Measurements from ENCODE around the gene PODXL. TPM values are rescaled to one million over a fixed set of nuclear protein-coding genes. Genes with fewer than 3 reads are reported as not detected.

PODXL gene
- total RNA-seq, 1 donor from 2014 or later: 61.2 TPM

DNA sequence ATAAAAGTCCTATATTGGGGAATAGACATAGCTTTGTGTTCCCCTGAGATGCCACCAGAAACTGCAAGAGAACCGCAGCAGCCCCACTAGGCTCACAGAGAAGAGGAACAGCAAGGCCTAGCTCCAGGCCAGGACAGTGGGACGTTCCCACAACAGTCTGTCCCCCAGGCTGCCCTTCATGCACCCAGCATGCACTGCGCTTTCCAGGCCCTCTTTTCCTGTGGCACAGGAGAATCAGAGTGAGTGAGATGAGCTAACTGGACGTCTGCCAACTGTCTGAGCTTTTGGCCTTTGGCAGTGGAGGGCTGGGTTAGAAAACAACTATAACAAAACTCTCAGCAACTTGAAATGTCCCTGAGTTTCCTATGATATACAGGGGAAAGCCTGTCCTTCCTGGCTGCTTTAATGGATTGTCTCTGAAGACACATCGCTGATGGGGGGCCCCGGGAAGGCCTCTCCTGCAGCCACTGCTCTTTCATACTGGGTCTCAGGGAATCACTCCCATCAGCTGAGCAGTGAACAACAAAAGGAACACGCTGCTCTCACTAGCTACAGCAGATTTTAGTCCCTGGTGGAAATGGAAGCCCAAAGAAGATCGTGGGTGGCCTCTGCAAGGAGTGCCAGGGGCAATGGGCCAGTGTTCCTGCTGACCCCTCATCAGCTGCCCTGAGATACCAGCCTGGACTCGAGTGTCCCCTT lies 53.5 kb downstream of the PODXL start:
- intact Hi-C loops (cut with micrococcal nuclease): no loop called here
- DNase-seq: peak; percentile 77
- ATAC-seq: peak; percentile 80

DNA sequence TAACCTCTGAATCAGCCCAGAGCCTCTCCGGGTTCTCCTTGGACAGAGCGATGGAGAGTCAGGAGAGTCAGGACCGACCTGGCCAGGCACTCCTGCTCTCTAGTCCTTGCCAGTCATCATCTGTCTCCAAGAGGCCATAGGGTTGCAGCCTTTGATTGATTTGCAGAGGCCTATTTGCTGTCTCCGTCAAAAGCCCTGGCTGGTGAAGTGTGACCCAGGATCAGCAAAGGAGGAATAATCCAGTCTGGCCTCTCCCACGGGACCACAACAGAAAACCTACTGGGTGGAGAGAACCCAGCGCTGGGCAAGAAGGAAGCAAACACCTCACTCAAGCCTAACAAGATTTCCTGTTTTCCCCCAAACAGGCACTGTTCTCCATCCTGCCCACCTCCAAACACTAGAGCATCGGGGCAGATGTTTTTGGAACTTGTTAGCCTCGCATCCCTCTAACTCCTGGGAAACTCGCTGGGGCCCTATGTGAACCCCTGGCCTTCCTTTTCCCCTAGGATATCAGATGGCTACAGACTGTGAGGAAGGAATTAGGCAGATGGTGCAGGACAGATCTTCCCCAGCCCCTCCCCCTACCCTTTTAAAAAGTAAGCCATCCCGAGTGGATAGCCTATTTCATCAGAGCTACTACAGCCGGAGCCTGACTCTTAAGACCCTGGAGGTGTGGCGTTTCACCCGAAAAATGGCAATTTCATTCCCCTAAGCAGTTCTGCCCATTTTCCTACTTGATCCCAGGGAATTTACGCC lies 54.3 kb downstream of the PODXL start:
- intact Hi-C loops (cut with micrococcal nuclease): no loop called here
- DNase-seq: peak; percentile 8
- peak; percentile 13 for ATAC-seq

DNA sequence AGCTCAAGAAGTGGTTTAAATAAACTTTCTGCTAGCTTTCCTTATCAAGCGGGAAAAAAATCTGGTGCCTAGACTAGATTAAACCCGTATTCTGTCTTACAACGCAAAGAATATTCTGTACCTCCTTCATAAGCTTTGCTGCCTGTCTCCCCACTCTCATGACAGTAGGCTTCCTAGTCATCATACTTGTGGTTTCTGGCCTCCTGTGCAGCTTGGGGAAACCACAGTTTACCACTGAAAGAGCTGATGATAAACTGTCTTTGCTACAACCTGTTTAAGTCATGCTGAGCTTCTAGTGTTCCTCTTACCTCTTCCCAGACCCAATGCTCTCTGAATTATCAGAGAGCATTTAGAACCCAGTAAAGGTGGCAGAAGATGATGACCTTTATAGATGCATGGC lies 55.0 kb downstream of the PODXL start:
- intact Hi-C loops (cut with micrococcal nuclease): no loop called here
- DNase-seq (no peak), ATAC-seq (no peak)

DNA sequence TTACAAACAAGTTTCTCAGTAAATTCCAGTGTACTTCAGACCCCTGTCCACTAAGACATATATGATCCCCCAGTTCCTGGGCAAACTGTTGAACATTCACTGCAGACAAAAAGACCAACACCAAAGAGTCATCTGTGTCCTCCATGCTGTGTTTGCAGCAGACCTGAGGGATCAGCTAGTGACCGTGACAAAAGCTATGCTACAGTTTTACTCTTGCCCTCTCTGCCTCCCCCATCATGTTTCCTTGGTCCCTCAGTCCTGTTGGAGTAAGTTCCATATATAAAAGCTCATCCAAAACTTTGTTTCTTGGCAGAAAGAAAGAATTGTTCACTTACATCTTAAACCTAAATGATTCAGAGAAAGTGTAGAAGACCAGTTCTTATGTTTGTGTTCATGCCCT lies 56.1 kb downstream of the PODXL start:
- DNase-seq (no peak), ATAC-seq (no peak)
- intact Hi-C loops (cut with micrococcal nuclease): no loop called here

DNA sequence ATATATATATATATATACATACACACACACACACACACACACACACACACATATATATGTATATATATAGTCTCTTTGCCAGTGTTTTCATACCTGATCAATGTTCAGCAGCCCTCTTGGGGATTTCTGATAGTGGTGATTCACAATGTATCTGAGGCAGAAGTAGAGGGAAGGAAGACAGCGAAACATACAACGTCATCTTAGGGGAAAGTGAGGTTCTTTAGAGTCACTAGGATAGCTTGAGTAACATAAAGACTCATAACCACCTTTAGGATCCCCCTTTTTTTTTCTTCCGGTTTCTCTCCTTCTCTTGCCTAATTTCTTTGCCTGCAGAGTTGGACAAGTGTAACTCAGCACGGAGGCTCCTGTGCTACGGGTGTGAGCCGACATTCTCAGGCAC lies 56.6 kb downstream of the PODXL start:
- DNase-seq: no peak
- no peak for ATAC-seq
- intact Hi-C loops (cut with micrococcal nuclease): no loop called here

DNA sequence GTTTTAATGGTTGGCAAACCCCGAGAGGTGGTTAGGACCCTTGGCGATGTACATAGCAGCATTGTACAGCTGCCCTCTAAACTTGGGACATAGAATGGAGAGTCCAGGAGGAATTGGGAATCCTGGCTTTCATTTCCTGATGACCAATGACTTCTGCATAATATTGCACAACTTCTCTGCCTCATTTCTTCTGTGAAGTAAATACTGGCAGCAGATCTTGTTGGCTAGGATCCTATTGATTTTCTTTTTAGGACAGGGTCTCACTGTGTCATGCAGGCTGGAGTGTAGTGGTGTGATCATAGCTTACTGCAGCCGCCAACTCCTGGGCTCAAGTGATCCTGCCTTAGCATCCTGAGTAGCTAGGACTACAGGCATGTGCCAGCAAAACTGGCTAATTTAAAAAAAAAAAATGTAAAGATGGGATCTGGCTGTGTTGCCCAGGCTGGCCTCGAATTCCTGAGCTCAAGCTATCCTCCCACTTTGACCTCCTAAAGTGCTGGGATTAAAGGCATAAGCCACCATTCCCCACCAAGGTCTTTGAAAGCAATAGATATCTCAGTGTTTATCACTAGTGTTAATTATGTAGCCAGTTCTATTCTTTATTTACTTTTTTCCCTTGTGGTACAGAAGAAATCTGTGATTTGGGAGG lies 58.1 kb downstream of the PODXL start:
- DNase-seq (no peak), ATAC-seq (peak; percentile 33)
- intact Hi-C loops (cut with micrococcal nuclease): no loop called here

DNA sequence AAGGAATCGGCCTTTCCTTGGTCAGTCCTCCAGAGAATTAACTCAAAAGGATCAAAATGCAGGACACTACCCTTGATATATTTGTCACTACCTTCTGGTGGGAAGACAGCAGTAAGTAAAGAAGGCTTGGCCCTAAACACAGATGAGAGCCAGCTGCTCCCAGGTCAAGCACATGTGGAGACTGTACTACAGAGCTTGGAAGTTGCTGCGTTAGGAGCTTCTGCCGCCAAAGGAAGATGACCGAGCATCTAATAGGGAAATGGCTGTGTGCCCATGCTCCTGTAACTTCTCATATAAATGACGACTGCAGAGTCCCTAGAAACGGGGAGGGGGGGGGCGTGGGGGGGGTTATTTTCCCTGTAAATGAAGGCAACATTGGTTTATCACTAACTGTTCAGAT lies 59.0 kb downstream of the PODXL start:
- ATAC-seq (peak; percentile 59), DNase-seq (no peak)
- intact Hi-C loops (cut with micrococcal nuclease): no loop called here

DNA sequence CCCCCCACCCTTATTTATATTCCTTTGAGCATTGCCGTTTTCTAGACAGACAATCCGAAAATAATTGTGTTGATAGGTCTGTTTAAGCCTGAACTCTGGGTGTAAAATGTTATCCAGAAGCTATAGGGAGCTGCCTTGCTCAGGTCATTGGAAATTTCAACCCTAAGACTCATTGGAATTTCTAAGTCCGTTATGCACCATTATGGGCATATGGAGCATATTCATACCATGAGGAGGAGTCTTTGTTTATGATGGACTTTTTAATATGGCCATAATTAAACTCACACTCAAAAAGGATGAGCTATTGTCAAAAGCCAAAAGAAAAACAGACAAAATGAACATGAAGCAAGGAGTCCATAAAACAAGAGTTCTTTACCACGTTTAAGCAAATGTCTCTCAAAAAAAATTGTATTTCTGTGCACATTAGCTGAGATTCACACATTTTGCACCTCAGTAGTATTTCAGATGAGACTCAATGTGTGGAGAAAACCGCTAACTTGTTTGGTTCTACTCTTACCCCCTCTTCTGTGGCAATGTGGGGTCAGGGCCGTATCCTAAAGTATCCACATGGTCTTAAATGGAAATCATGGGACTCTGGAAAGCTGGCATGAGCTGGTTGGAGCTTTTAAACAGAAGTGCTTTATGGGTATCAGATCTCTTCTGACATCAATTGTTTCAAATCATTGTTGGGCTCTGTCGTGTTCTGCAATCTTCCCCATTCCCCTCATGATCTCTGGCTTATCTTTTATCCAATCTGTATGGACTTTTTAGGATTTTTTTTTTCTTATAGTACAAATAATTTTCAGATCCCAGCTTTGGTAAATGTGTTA lies 60.5 kb downstream of the PODXL start:
- DNase-seq (no peak), ATAC-seq (no peak)
- intact Hi-C loops (cut with micrococcal nuclease): no loop called here

DNA sequence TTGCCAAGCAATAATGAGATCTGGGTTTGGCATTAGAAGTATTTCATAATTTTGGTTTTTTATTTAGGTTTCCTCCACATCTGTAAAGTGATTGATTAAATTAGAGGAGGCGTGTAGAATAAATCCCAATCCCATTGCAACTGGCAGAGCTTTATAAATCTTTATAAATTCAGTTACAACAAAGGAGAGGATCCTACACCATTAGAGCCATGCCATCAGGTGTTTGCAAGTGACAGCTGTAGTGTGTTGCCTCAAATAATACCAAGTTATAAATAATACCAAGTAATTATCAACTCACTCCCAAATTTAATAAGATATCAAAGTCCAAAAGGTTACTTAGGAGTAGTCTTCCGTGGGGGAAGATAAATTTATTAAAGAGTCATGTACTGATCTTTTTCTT lies 62.2 kb downstream of the PODXL start:
- DNase-seq (no peak), ATAC-seq (no peak)
- intact Hi-C loops (cut with micrococcal nuclease): no loop called here

DNA sequence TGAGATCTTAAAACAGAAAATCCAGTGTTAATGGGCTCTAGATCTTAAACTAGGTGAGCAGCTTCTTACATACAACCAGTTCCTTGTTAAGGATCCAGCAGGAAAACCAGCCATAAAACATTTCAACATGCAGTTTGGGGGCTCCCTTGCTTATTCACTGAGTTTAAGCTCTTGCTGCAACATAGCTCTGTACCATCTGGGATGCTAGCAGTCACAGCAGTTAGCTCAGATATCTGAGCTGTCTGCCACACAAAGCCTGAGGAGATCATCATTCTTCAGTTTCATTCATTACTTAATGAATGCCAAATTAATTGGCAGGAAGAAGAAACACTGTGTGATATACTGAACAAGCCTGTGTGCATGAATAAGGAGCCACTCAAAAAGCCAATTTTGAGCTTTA lies 62.8 kb downstream of the PODXL start:
- intact Hi-C loops (cut with micrococcal nuclease): no loop called here
- DNase-seq (no peak), ATAC-seq (no peak)

DNA sequence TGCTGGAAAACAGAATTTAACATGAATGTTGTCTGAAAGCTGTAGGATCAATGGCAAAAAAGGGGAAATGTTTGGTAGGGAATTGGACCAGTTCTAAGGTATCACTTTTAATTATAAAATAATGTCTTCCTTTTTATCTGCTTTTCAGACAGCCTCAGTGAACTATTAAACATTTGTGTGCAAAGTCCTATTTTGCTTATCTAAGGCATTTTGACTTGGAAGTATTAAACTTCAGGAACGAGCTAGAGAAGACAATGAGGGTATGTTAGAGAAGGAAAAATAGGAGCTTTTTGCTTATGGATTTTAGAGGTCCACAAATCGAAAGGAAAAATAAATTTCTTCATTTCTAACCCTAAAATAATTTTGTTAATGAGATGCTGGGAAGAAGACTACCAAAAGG lies 63.3 kb downstream of the PODXL start:
- DNase-seq (no peak), ATAC-seq (no peak)
- intact Hi-C loops (cut with micrococcal nuclease): no loop called here

DNA sequence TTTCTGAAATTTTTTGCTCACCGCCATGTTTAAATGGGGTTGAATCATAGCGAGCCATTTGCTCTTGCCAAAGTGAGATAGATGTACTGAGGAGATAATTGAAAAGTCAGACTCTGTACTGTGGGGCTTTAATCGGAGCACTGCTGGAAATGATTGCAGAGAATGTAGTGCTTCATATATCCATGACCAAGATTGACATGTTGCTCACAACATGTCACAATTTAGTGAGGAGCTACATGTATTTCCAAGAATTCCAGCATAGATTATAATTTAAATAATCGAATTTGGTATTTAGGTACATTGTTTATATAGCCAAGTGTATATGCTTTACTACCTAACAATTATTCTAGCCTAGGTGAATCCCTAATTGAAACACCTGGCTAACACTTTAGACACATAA lies 66.5 kb downstream of the PODXL start:
- DNase-seq (no peak), ATAC-seq (no peak)
- intact Hi-C loops (cut with micrococcal nuclease): no loop called here

DNA sequence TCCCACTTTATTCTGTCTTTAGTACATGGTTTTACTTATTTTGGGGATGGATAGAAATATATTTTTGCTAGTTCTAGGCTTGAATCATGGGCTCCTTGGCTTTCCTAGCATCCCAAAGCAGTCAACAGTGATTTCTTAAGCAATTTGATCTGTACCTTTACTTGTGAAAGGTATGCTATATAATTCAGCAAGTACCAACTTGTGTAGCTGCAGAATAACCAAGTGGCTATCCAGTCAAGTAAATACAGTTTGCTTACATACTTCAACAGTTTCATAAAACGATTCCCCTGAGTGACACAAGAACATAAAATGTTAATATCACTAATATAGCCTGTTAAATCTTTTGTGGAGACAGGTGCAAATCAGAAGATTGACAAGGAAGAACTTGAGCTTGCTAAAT lies 67.2 kb downstream of the PODXL start:
- intact Hi-C loops (cut with micrococcal nuclease): no loop called here
- no peak for ATAC-seq
- no peak for DNase-seq

DNA sequence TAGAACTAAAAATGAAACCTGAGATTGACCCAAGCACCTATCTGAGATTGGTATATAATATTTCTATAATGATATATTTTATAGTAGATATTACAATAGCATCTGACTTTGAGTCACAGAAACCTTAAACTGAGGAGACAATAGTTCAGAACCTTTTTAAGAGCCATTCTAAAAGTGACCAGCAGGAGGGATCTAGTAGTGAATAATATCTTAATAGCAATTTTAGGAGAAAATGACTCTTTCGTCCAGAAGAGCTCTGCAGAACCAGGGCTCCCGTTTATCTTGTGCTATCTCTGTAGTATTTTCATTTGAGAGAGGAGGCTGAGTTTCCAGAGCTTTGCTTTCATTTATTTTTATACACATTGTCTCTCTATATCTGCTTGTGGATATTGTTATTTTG lies 68.1 kb downstream of the PODXL start:
- DNase-seq: no peak
- no peak for ATAC-seq

DNA sequence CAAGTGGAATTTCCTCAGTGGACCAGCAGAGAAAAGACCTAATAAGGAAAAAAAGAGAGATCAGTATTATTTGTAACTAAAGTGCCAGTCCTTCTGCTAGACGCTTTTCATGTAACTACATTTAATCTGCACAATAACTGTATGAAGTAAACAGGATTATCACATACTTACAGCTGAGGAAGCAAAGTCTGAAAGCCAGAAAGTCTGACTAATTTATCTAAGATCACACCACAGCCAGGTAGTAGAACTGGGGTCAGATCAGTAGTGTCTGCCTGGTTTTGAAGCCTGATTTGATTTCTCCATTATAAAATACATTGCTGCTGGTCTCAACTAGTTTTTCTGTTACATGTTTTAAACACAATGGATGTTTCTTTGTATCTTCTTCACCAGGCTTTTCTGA lies 69.2 kb downstream of the PODXL start:
- intact Hi-C loops (cut with micrococcal nuclease): no loop called here
- no peak for DNase-seq
- ATAC-seq: no peak

More for the DNA sequence above, 68.1 kb downstream of the PODXL start:
- intact Hi-C loops (cut with micrococcal nuclease): no loop called here

DNA sequence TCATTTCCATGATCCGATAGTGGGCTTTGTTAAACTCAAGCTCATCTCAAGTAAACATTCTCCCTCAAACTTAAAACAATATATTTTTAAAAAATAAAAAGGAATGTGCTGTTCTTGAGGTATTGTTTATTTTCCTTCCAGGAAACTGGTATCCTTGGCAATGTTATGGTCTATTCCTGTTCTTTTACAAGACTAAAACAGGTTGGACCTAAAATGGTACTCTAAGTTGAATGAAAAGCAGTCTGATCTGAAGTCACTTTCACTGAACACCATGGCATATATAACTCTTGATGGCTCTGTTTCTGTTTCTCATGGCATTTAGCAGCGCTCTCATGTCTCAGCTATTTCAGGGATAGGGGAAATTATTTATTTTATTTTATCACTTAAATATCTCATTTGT lies 70.1 kb downstream of the PODXL start:
- intact Hi-C loops (cut with micrococcal nuclease): no loop called here
- no peak for DNase-seq
- no peak for ATAC-seq

DNA sequence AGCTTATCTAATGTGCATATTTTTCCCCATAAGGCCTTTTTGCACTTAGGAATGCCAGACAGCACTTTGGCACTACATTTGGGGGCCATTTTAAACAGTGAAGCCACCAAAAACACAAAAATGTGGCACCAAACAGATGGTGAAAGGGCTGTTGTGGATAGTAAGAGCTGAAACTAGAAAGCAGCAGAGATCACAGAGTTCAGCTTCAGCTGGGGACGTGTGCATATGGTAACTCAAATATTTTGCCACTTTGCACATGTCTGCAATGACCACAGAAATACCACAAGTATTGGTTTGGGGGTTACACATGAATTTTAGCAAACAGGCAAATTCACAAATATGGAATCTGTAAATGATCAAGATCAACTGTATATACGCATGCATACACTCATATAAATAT lies 72.8 kb downstream of the PODXL start:
- intact Hi-C loops (cut with micrococcal nuclease): no loop called here
- ATAC-seq (no peak), DNase-seq (no peak)

DNA sequence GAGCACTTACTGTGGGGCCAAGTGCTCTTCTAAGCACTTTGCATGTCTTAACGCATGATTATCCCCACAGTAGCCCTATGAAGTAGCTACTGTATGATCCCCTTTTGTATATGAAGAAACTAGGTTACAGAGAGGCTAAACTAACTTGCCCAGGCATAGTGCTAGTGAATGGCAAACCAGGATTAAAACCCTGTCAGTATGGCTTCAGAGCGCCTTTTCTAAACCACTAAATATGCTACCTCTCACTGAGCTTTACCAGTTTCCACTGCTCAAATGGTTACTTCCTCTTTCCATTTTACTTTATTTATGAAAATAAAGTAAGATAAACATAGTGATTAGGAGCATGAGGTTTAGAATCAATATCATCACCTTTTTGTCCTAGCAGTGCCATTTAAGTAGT lies 73.6 kb downstream of the PODXL start:
- no peak for DNase-seq
- no peak for ATAC-seq
- intact Hi-C loops (cut with micrococcal nuclease): no loop called here

DNA sequence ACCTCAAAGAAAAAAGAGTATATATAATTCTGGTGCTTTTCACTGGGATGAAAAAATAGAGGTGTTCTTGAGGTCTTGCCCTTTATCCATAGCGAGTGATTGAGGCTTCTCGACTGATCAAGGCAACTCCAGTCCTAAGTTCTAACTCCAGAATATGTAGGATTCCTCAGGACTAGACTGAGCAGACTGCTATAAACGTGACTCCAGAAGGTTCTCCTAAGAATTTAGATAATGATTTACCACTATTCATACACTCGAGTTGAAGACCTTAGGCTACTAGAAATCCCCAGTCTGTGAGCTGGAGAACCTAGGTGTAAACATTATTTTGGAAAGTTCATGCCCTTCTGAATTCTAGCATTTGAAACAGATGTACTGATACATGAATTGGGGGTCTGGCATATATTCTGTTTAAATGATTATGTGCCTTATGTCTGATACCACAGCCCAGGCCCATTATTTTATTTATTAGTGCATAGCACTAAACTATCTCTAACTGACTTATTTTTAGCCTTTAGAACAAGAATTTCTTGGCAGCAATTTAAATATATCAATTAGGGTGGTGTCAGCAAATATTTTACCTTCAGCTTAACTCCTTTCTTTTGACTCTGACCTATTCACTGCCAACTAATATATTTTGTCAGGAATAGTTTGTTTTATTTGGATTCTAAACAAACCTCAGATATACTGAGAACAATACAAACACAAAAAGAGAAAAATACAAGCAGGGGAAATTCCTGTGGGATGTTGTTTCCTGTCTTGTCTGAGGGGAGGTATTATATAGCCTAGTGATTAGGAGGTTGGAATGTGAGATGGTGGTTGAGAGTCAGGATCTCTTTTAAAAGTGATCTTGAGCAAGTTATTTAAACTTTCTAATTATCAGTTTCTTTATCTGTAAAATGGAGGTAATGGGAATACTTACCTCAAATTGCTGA lies 75.8 kb downstream of the PODXL start:
- DNase-seq: no peak
- intact Hi-C loops (cut with micrococcal nuclease): no loop called here
- no peak for ATAC-seq

All from left ventricle myocardium superior (tissue), 1 donor.